ENCODE measurements around the gene DDI2. TPM values are rescaled to one million over a fixed set of nuclear protein-coding genes. Genes with fewer than 3 reads are reported as not detected.
A peak's percentile ranks its signal among the peaks of the same experiment; 100 is the strongest.

DDI2 gene
- 185 and 291 TPM in 2 replicates for total RNA-seq (2011; cell fraction: chromatin; rRNA removed; ENCODE audit: low replicate concordance)
- 109 and 114 TPM in 2 replicates for total RNA-seq (2011; cell fraction: nucleolus; rRNA removed)
- 211 and 265 TPM in 2 replicates for total RNA-seq (2011; cell fraction: nucleoplasm; rRNA removed)
- total RNA-seq (2014; rRNA removed) (21.2 and 31.5 TPM in 2 replicates), total RNA-seq (2014; rRNA removed; fragmentation: Illumina TruSeq; extraction: Trizol) (29.3 and 31.8 TPM in 2 replicates), total RNA-seq (2015; rRNA removed; fragmentation: Illumina TruSeq; extraction: Trizol) (23.6 and 23.9 TPM in 2 replicates), total RNA-seq (2021) (48.4 and 50.1 TPM in 2 replicates), polyA plus RNA-seq (2011; rRNA removed) (14.5 and 16.3 TPM in 2 replicates), polyA plus RNA-seq (2014; fragmentation: Illumina TruSeq; extraction: Trizol) (27.4 and 32.0 TPM in 2 replicates), polyA plus RNA-seq (2014; fragmentation: Nextera tagmentation; extraction: Ambion mirVana) (1 to 10 TPM; 6.5 to 7.3 TPM), polyA plus RNA-seq (2014; rRNA removed) (17.1 and 19.1 TPM in 2 replicates), polyA minus RNA-seq (2011; rRNA and poly(A)+ RNA removed) (65.5 and 71.7 TPM in 2 replicates), Bru-seq, nascent RNA (percentile 90 among the genes with signal in this experiment), BruChase-seq, experiment 1, labeled RNA remaining after a 2-hour chase (percentile 91 among the genes with signal in this experiment), BruChase-seq, experiment 2, labeled RNA remaining after a 6-hour chase (percentile 90 among the genes with signal in this experiment)
- 8.1 and 10.8 TPM in 2 replicates for polyA plus RNA-seq (2011; cell fraction: cytosol; rRNA removed)
- 31.8 and 38.6 TPM in 2 replicates for polyA plus RNA-seq (2011; cell fraction: nucleus; rRNA removed)
- polyA plus RNA-seq (2012), result 11.9 and 18.2 TPM in 2 replicates
- 19.4 and 25.7 TPM in 2 replicates for polyA minus RNA-seq (2011; cell fraction: cytosol; rRNA and poly(A)+ RNA removed)
- 76.7 and 116 TPM in 2 replicates for polyA minus RNA-seq (2011; cell fraction: nucleus; rRNA and poly(A)+ RNA removed)
- long read RNA-seq, experiment 1, full-length matches to known transcripts, result 5 of 54 reads
- long read RNA-seq, experiment 1, partial matches to known transcripts, result 15 of 54 reads
- long read RNA-seq, experiment 1, other reads (novel, unspliced or antisense), result 34 of 54 reads
- long read RNA-seq, experiment 2, full-length matches to known transcripts, result 9 of 26 reads
- long read RNA-seq, experiment 2, partial matches to known transcripts, result 1 of 26 reads
- long read RNA-seq, experiment 2, other reads (novel, unspliced or antisense), result 16 of 26 reads
- long read RNA-seq, experiment 3, full-length matches to known transcripts, result 10 of 15 reads
- long read RNA-seq, experiment 3, partial matches to known transcripts, result 2 of 15 reads
- long read RNA-seq, experiment 3, other reads (novel, unspliced or antisense), result 3 of 15 reads

GRCh38 chr1:15617173-15618076 lies at the start of gene DDI2:
Gene DDI2, plus strand, starts transcription at chr1:15617458. Its CDS starts 213 bp downstream, at chr1:15617671.
- H3K4me3 ChIP-seq, result peak within 1 kb of the TSS; percentile 94
- BruUV-seq (replicated peaks), result no TSS peak
- in situ Hi-C loops (cut with MboI), result no loop called here
- WGBS (ENCODE audit: insufficient coverage, low coverage, missing lambda C conversion rate), result under 1% methylated on average over 68 of the region's 86 CpGs
- peak; percentile 97 to 99 (median 98) for DNase-seq (ENCODE audit: extremely low read depth in 1 of 4, low spot score in 3 of 4)
- H3K9me1 ChIP-seq (ENCODE audit: control insufficient read depth, insufficient read depth, low read length), result no peaks in the 10 kb centered on the region
- ChIA-PET CTCF (ENCODE audit: low intra/inter-chr PET ratio) (interaction anchor here (0.7 kb wide), 1 partner anchor 26 kb away, joined by 4 read pairs; no protein-coding TSS in a partner anchor), POLR2A (interaction anchor here (0.5 to 2.1 kb wide), 11 partner anchors 10 to 1523 kb away, joined by 3 to 17 read pairs (median 4); no protein-coding TSS in a partner anchor)
- H3K27me3 ChIP-seq (ENCODE audit: control insufficient read depth in 2 of 2, insufficient read depth in 2 of 2, low read length in 2 of 2), result no peaks in the 10 kb centered on the region
- H2AFZ ChIP-seq (ENCODE audit: low read depth, low read length), result peak within 1 kb of the TSS; percentile 90
- H4K20me1 ChIP-seq (replicated peaks; ENCODE audit: control insufficient read depth, insufficient read depth, low read length), result peaks cover 5% of the 10 kb centered on the region; the same call in 1 of the 2 replicates
- H3K79me2 ChIP-seq (ENCODE audit: control insufficient read depth, insufficient read depth, low read length), result peaks cover 51% of the 10 kb centered on the region
- peak; percentile 95 for ATAC-seq
- peak within 1 kb of the TSS; percentile 97 for H3K4me2 ChIP-seq (ENCODE audit: insufficient read depth, low read length)
- H3K9me3 ChIP-seq (replicated peaks; ENCODE audit: control insufficient read depth, insufficient read depth, low read depth, low read length), result no peaks in the 10 kb centered on the region
- H3K36me3 ChIP-seq (ENCODE audit: control insufficient read depth, insufficient read depth, low read length), result peaks cover 23% of the 10 kb centered on the region
- FAIRE-seq, result peak; percentile 90
- H3K27ac ChIP-seq (ENCODE audit: extremely low read depth, low read depth, low read length), result peak within 1 kb of the TSS; percentile 83
- peak within 1 kb of the TSS; percentile 88 to 98 for H3K9ac ChIP-seq (ENCODE audit: insufficient read depth in 1 of 2, low read depth in 2 of 2, low read length in 2 of 2)
- H3K4me1 ChIP-seq (replicated peaks in 1 of 2; ENCODE audit: control insufficient read depth in 2 of 2, insufficient read depth in 2 of 2, low read length in 2 of 2), result peaks cover 23 to 32% of the 10 kb centered on the region in 2 experiments
- intact Hi-C loops (cut with micrococcal nuclease), result loop anchor here (2.0 kb wide), 1 partner anchor 91 kb away; the partner anchor contains the start of gene DNAJC16
- no peak for TF ChIP-seq NUFIP1 (IDR thresholded peaks at IDR 0.05; ENCODE audit: partially characterized antibody)
- TF ChIP-seq SIN3A (IDR thresholded peaks at IDR 0.05; ENCODE audit: borderline replicate concordance in 2 of 2, control insufficient read depth in 1 of 2, low read depth in 2 of 2, low read length in 2 of 2), result peak; percentile 30 to 83; a peak in 2 of 4 replicates
- no peak for TF ChIP-seq TSHZ1 (CRISPR knock-in tag; IDR thresholded peaks at IDR 0.05)
- TF ChIP-seq SIN3B (IDR thresholded peaks at IDR 0.05; ENCODE audit: low read depth), result peak; percentile 79
- 0 out of 2 replicates have a peak, but pooled peaks have one; percentile 71 for TF ChIP-seq NR1H2 (CRISPR knock-in tag; IDR thresholded peaks at IDR 0.05)
- peak; percentile 82; the same call in 1 of the 2 replicates for TF ChIP-seq PHF21A (IDR thresholded peaks at IDR 0.05; ENCODE audit: borderline replicate concordance, low read depth)
- TF ChIP-seq BCOR (IDR thresholded peaks at IDR 0.05), result 0 out of 2 replicates have a peak, but pooled peaks have one; percentile 21
